ENCODE measurements around the gene MDC1.

GRCh38 chr6:30742316-30743098, 25.4 kb upstream of the MDC1 start, which contains the start of gene FLOT1:
- TF ChIP-seq EZH2 (optimal IDR thresholded peaks at IDR 0.05; ENCODE audit: low read depth, low read length) (no peak), CTCF (IDR thresholded peaks at IDR 0.05; ENCODE audit: low read length) (no peak), EZH2phosphoT487 (IDR thresholded peaks at IDR 0.05; ENCODE audit: low read length) (no peak)

Data from MM.1S (cell line).